Measurements from ENCODE around the gene CNTN5.

Gene CNTN5

DNA sequence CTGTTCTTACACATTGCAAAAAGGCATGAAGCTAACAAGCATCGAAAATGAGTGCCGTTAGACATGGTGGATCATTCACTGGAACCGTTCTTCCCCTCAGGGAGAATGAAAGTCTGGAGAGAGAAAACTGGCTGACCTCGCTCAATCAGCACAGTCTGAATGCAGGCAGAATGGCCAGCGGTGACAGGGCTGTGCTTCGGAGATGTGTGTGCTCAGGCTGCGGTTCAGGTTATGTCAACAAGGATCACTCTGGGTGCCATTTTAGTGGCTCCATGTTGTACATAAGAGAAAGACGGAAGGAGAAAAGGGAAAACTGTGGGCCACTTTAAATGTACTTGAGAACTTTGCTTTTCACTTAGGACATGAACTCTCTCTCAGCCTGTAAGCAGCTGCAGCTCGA is 916.6 kb downstream of the CNTN5 start:
- Histone ChIP-seq H3K4me3 (ENCODE audit: low read depth, low read length) (no peak overlapping the region), H3K9me3 (ENCODE audit: control insufficient read depth, insufficient read depth, low read depth, low read length) (no peaks in the 10 kb centered on the region), H3K27ac (ENCODE audit: extremely low read depth, low read depth, low read length) (no peak overlapping the region), H3K36me3 (ENCODE audit: control insufficient read depth in 2 of 2, insufficient read depth in 1 of 2, low read length in 2 of 2) (no peaks in the 10 kb centered on the region), H3K4me1 (ENCODE audit: control insufficient read depth, insufficient read depth, low read length) (no peaks in the 10 kb centered on the region)
- POLR2A ChIA-PET, result no interaction called here
- TF ChIP-seq ZNF664 (tag by site-specific recombination; IDR thresholded peaks at IDR 0.05), result no peak
- no peak for TF ChIP-seq ZNF266 (tag by site-specific recombination; IDR thresholded peaks at IDR 0.05; ENCODE audit: low read depth)
- no peak for TF ChIP-seq ZNF423 (tag by site-specific recombination; IDR thresholded peaks at IDR 0.05)
- no peak for TF ChIP-seq YY2 (tag by site-specific recombination; IDR thresholded peaks at IDR 0.05)
- TF ChIP-seq ZBTB1 (tag by site-specific recombination; IDR thresholded peaks at IDR 0.05), result no peak
- no peak for TF ChIP-seq ZNF548 (tag by site-specific recombination; IDR thresholded peaks at IDR 0.05)
- no peak for TF ChIP-seq ZNF473 (tag by site-specific recombination; IDR thresholded peaks at IDR 0.05)
- no peak for TF ChIP-seq IKZF3 (tag by site-specific recombination; IDR thresholded peaks at IDR 0.05)
- TF ChIP-seq ZBTB21 (tag by site-specific recombination; IDR thresholded peaks at IDR 0.05), result no peak
- no peak for TF ChIP-seq ZNF596 (tag by site-specific recombination; IDR thresholded peaks at IDR 0.05)
- no peak for TF ChIP-seq ZNF132 (tag by site-specific recombination; IDR thresholded peaks at IDR 0.05; ENCODE audit: borderline replicate concordance)
- no peak for TF ChIP-seq ZNF311 (tag by site-specific recombination; IDR thresholded peaks at IDR 0.05; ENCODE audit: borderline replicate concordance)
- TF ChIP-seq, protein P1, sequence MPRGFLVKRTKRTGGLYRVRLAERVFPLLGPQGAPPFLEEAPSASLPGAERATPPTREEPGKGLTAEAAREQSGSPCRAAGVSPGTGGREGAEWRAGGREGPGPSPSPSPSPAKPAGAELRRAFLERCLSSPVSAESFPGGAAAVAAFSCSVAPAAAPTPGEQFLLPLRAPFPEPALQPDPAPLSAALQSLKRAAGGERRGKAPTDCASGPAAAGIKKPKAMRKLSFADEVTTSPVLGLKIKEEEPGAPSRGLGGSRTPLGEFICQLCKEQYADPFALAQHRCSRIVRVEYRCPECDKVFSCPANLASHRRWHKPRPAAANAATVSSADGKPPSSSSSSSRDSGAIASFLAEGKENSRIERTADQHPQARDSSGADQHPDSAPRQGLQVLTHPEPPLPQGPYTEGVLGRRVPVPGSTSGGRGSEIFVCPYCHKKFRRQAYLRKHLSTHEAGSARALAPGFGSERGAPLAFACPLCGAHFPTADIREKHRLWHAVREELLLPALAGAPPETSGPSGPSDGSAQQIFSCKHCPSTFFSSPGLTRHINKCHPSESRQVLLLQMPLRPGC (tag by site-specific recombination; IDR thresholded peaks at IDR 0.05), result no peak
- CTCF ChIA-PET, result no interaction called here

DNA sequence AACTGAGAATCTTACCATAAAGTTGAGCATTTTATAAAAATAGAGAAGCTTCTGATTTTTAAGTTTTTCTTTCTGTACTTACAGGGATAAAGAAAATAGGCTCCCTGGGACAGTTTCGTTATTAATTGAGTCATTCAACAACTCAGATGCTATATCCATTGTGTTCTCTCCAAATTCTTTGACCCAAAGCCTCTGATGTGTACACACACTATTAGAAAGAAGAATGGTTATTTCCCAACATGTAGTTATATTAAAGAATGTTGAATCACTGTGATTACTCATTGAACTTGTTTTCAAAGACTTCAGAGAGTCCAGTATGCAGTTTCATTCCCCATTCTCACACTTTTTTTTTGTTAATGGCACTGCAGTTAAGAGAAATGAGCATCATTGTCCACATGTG is 932.1 kb downstream of the CNTN5 start:
- Histone ChIP-seq H3K4me1 (ENCODE audit: control insufficient read depth, insufficient read depth, low read length) (no peaks in the 10 kb centered on the region), H3K9me3 (ENCODE audit: control insufficient read depth, insufficient read depth, low read depth, low read length) (no peaks in the 10 kb centered on the region), H3K27ac (ENCODE audit: extremely low read depth, low read depth, low read length) (no peak overlapping the region), H3K36me3 (ENCODE audit: control insufficient read depth in 2 of 2, insufficient read depth in 1 of 2, low read length in 2 of 2) (no peaks in the 10 kb centered on the region), H3K4me3 (ENCODE audit: low read depth, low read length) (no peak overlapping the region)
- ChIA-PET CTCF (no interaction called here), POLR2A (no interaction called here)
- TF ChIP-seq KLF7 (tag by site-specific recombination; IDR thresholded peaks at IDR 0.05; ENCODE audit: borderline replicate concordance) (no peak), ZNF354C (tag by site-specific recombination; IDR thresholded peaks at IDR 0.05; ENCODE audit: borderline replicate concordance, low read depth) (no peak), ZEB2 (tag by site-specific recombination; IDR thresholded peaks at IDR 0.05) (no peak)
- TF ChIP-seq, protein P2, sequence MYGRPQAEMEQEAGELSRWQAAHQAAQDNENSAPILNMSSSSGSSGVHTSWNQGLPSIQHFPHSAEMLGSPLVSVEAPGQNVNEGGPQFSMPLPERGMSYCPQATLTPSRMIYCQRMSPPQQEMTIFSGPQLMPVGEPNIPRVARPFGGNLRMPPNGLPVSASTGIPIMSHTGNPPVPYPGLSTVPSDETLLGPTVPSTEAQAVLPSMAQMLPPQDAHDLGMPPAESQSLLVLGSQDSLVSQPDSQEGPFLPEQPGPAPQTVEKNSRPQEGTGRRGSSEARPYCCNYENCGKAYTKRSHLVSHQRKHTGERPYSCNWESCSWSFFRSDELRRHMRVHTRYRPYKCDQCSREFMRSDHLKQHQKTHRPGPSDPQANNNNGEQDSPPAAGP (tag by site-specific recombination; IDR thresholded peaks at IDR 0.05), result no peak

DNA sequence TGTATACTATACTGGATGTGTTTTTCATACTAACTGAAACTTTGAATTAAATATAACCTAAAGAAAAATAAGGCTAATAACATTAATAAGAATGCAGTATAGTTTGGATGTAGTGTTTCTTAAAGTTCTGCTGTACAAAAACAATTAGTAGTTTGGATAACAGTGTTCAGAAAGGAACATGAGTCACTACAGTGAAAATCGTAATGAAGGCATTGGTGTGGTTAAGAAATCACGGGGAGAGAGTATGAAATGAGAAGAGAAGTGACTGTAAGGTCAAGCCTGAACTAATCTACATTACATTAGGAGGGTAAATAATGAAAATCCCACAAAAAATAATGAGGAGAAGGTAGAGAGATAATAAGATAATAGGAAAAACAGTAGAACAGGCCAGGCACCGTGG is 939.8 kb downstream of the CNTN5 start:
- CTCF ChIA-PET, result interaction anchor here (0.6 kb wide), 2 partner anchors 16 to 425 kb away, joined by 3 read pairs; no protein-coding TSS in a partner anchor
- POLR2A ChIA-PET, result no interaction called here
- Histone ChIP-seq H3K4me1 (ENCODE audit: control insufficient read depth, insufficient read depth, low read length) (no peaks in the 10 kb centered on the region), H3K4me3 (ENCODE audit: low read depth, low read length) (no peak overlapping the region), H3K9me3 (ENCODE audit: control insufficient read depth, insufficient read depth, low read depth, low read length) (no peaks in the 10 kb centered on the region), H3K27ac (ENCODE audit: extremely low read depth, low read depth, low read length) (no peak overlapping the region), H3K36me3 (ENCODE audit: control insufficient read depth in 2 of 2, insufficient read depth in 1 of 2, low read length in 2 of 2) (no peaks in the 10 kb centered on the region)
- TF ChIP-seq ZNF660 (tag by site-specific recombination; IDR thresholded peaks at IDR 0.05), result no peak
- TF ChIP-seq ZNF600 (tag by site-specific recombination; IDR thresholded peaks at IDR 0.05), result no peak
- TF ChIP-seq ZNF155 (tag by site-specific recombination; IDR thresholded peaks at IDR 0.05), result no peak
- TF ChIP-seq ZNF157 (tag by site-specific recombination; IDR thresholded peaks at IDR 0.05), result no peak
- no peak for TF ChIP-seq ZNF239 (tag by site-specific recombination; IDR thresholded peaks at IDR 0.05)
- TF ChIP-seq ZNF473 (tag by site-specific recombination; IDR thresholded peaks at IDR 0.05), result no peak
- no peak for TF ChIP-seq ZNF792 (tag by site-specific recombination; IDR thresholded peaks at IDR 0.05)
- no peak for TF ChIP-seq ZNF624 (tag by site-specific recombination; IDR thresholded peaks at IDR 0.05)

Data from HEK293 (cell line).